ENCODE results near the gene SAMD11.
"Not testable (repeated sequence)": the region's sequence is repeated elsewhere in the genome, so short reads cannot be mapped to it uniquely, and the experiment has no call there.

The SAMD11 gene

DNA sequence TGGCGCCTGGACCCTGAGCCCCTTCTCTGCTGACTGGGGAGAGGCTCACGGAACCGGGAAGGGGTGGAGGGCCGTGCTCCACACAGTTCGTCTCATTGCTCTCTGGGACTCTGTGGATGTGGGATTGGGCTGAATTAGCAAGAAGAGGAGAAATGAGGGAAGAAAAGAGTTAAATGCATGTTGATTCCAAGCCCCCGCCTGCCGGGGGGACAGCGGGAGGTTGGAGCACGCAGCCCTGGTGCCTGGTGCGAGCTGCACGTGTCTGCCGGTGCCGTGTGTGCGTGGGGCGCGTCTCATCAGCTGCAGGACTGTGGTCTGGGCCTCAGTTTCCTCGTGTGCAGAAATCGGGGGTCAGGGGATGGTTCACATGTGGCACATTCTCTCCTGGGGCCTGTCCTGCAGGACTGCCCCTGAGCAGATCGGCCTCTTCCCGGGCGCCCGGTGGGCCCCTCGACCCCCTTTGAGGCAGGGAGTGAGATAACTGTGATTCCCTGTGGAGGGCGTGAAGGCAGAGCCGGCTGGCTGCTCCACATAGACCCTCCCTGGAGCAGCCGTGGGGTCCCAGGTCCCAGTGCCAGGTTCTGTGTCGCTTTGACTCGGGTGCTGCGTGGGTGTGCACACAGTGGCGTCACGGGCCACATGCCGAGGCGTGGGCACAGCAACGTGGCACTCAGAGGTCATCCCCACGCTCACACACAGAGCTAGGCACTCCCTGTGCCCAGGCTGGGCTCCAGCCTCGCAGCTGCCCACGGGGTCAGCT is 11.4 kb downstream of the SAMD11 start:
- DNase-seq, result no peak

- no peak for DNase-seq
Measured at GRCh38 chr1:935751-936231, 12.1 kb downstream of the SAMD11 start.

DNA sequence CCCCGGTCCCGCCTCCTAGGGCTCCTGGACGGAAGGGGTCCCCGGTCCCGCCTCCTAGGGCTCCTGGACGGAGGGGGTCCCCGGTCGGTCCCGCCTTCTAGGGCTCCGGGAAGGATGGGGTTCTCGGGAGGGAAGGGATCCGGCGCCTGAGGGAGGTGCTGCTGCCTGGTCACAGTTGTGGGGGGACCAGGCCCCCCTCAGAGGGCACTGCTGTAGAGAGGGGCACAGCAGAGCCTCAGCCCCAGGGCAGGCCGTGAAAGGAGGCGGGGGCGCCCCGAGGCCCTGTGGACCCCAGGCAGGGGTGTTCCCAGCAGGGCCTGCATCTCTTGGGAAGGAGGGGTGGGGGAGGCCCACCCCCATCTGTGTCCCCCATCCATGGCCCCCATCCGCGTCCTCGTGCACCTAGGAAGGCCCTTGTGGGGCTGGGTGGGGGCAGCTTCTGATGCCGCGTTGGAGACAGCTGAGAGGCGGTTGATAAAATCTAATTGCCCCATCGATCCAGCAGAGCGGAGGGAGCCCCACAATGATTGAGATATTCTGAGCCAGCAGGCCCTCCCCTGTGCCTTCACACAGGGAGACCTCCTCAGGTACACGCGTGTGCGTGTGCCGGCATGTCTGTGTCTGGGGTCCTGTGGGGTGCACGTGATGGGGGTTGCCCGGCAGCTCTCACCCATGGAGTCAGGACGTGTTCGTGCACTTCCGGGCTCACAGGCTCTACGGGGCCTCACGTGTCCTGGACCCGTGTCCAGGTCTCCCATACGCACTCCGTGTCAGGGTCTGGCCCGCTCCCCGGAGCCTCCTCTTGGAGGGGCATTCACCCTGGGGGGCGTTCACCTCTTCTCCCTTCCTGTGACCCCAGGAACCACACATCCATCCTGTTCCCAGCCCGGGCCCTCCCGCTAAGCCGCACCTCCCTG is 12.9 kb downstream of the SAMD11 start:
- no peak for DNase-seq

DNA sequence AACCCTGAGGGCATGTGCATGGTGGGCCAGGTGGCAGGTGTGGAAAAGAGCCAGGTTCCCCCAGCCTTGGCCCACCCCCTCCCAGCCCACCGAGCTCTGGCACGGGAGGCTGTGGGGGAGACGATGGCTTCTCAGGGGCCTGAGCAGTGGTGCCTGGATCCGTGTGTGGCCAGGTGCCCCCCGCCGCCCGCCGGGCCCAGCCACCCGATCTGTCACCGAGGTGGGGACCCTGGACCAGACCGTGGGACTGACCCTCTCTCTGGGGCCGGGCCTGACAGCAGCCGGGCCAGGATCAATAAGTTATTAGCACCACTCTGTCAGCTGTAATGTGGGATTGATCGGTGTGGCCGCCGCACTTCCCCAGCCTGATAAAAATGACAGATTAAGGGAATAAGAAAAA is 13.8 kb downstream of the SAMD11 start:
- DNase-seq, result no peak

DNA sequence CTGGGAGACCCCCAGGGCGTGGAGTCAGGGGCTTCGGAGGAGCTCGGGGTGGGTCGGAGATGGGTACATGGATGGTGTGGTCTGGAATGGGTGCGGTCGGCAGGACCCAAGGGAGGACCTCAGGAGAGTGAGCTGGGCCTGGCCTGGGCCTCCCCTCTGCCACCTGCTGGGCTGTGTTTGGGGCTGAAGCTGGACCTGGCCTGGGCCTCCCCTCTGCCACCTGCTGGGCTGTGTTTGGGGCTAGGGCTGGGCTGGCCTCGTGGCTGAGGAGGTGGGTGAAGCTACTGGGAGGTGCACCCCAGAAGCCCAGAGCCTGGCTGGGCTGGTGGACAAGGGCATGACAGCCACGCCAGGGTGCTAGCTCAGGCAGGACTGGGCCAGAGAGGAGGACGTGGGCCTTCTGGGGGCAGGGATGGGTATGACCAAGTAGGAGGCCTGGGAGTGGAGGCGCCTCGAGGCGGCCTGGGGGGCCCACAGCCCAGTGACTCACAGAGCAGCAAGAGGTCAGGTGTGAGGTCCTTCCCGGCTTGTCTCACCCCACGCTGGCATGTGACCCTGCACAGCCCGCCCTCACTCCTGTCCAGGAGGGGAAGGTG is 14.5 kb downstream of the SAMD11 start:
- no peak for DNase-seq

- no peak for DNase-seq
Measured at GRCh38 chr1:938711-939489, 15.2 kb downstream of the SAMD11 start.

- no peak for DNase-seq
Measured at GRCh38 chr1:939511-940106, 15.9 kb downstream of the SAMD11 start.

- peak; percentile 15 to 33 for DNase-seq
Measured at GRCh38 chr1:940107-941014, 16.6 kb downstream of the SAMD11 start.

GRCh38 chr1:941015-941587 is 17.4 kb downstream of the SAMD11 start:
- DNase-seq, result no peak

GRCh38 chr1:941588-942383 is 18.1 kb downstream of the SAMD11 start:
- no peak for DNase-seq

DNA sequence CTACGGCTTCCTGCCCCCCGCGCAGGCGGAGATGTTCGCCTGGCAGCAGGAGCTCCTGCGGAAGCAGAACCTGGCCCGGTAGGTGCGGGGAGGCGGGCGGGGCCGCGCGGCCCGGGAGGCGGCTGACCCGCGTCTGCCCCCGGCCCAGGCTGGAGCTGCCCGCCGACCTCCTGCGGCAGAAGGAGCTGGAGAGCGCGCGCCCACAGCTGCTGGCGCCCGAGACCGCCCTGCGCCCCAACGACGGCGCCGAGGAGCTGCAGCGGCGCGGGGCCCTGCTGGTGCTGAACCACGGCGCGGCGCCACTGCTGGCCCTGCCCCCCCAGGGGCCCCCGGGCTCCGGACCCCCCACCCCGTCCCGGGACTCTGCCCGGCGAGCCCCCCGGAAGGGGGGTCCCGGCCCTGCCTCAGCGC is 18.7 kb downstream of the SAMD11 start:
- DNase-seq, result no peak

DNA sequence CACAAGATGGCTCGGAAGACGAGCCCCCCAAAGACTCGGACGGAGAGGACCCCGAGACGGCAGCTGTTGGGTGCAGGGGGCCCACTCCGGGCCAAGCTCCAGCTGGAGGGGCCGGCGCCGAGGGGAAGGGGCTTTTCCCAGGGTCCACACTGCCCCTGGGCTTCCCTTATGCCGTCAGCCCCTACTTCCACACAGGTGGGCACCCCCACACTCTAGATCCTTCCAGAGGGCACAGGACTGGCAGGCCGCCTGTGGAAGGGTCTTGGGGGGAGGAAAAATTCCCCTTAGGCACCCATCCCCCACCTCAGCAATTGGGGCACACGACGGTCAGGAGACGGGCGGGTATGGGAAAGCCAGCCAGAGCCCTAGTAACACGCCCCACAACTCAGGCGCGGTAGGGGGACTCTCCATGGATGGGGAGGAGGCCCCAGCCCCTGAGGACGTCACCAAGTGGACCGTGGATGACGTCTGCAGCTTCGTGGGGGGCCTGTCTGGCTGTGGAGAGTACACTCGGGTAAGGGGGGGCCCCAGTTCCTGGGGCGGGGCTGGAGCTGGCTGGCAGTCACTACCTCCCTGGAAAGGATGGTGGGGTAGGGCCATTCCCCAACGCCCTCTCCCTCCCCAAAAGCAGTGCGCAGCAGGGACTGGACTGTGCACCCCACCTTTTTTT is 19.3 kb downstream of the SAMD11 start:
- DNase-seq, result no peak

GRCh38 chr1:943545-944340 is 20.0 kb downstream of the SAMD11 start:
- DNase-seq, result no peak

GRCh38 chr1:944341-945325 is 20.9 kb downstream of the SAMD11 start:
- DNase-seq, result no peak

- DNase-seq, result no peak
Measured at GRCh38 chr1:945688-946556, 22.2 kb downstream of the SAMD11 start.

DNA sequence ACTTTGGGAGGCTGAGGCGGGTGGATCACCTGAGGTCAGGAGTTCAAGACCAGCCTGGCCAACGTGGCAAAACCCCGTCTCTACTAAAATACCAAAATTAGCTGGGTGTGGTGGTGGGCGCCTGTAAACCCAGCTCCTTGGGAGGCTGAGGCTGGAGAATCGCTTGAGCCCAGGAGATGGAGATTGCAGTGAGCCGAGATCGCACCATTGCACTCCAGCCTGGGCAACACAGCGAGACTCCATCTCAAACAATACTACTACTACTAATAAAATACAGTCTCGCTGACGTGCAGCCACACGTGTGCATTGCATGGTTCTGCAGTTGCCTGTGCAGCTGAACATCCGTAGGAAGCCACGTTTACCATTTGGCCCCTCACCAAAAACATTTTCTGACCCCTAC is 23.1 kb downstream of the SAMD11 start:
- DNase-seq, result not testable (repeated sequence)
